PC-3 (cell line): ENCODE results near the gene KDM4B. TPM values are rescaled to one million over a fixed set of nuclear protein-coding genes. Genes with fewer than 3 reads are reported as not detected.

Experiments used
- ATAC-seq: fragments of 200-7000 bp; cut with Tn5 transposase; 2 replicates; pipeline ENCODE4 v1.9.1; 2020; ENCODE audit warnings: mild to moderate bottlenecking, moderate library complexity
- BruUV-seq: library from RNA; stranded (reverse); fragments of 400-500 nt; replicated peaks from 2 replicates; lab custom pipeline; 2021; lab: Mats Ljungman, UMichigan
- CTCF ChIA-PET: fragments of 300-600 bp; sonication (Branson Sonifier 250); formaldehyde crosslinking; loops from one replicate; lab custom pipeline; 2022; ENCODE audit warnings: antibody characterized with exemption; lab: Charles Lee
- POLR2A ChIA-PET: fragments of 300-600 bp; sonication (Branson Sonifier 250); formaldehyde crosslinking; loops from one replicate; lab custom pipeline; 2022; ENCODE audit warnings: antibody characterized with exemption; ENCODE audit not compliant: unreplicated experiment; lab: Charles Lee
- DNase-seq: peaks from one replicate; pipeline ENCODE4 v3.0.0-alpha.2; 2015
- H2AFZ ChIP-seq: fragments of 300-600 bp; sonication (generic); 2 replicates; pipeline ENCODE4 v1.6.0; 2016; ENCODE audit warnings: antibody characterized with exemption, low read length
- H3F3A ChIP-seq: fragments of 300-600 bp; sonication (generic); one replicate; pipeline ENCODE4 v1.6.0; 2017; ENCODE audit warnings: antibody characterized with exemption, low read length, control low read depth, mild to moderate bottlenecking; ENCODE audit not compliant: unreplicated experiment
- H3K27ac ChIP-seq: fragments of 300-600 bp; sonication (generic); 2 replicates; pipeline ENCODE4 v1.5.1; 2016; ENCODE audit warnings: mild to moderate bottlenecking, low read length
- H3K27me3 ChIP-seq: fragments of 300-600 bp; sonication (generic); 2 replicates; pipeline ENCODE4 v1.6.1; 2016; ENCODE audit warnings: low read length, mixed read lengths
- H3K36me3 ChIP-seq: fragments of 300-600 bp; sonication (generic); 2 replicates; pipeline ENCODE4 v1.6.1; 2016; ENCODE audit warnings: low read depth, mixed run types, low read length, mixed read lengths
- H3K4me1 ChIP-seq: fragments of 300-600 bp; sonication (generic); 2 replicates; pipeline ENCODE4 v1.5.1; 2016; ENCODE audit warnings: low read length; ENCODE audit not compliant: insufficient read depth
- H3K4me2 ChIP-seq: fragments of 300-600 bp; sonication (generic); 2 replicates; pipeline ENCODE4 v1.6.0; 2016; ENCODE audit warnings: low read length
- H3K4me3 ChIP-seq: fragments of 300-600 bp; sonication (generic); 2 replicates; pipeline ENCODE4 v1.5.1; 2016; ENCODE audit warnings: mild to moderate bottlenecking, low read length, mixed read lengths
- H3K79me2 ChIP-seq: fragments of 300-600 bp; sonication (generic); 2 replicates; pipeline ENCODE4 v1.6.1; 2017; ENCODE audit warnings: low read length, mixed read lengths
- H3K9ac ChIP-seq: fragments of 300-600 bp; sonication (generic); 2 replicates; pipeline ENCODE4 v1.6.0; 2016; ENCODE audit warnings: mild to moderate bottlenecking, low read length
- H3K9me2 ChIP-seq: fragments of 300-600 bp; sonication (generic); replicated peaks from 2 replicates; pipeline ENCODE4 v1.6.1; 2016; ENCODE audit warnings: mixed run types, low read length, mixed read lengths
- H3K9me3 ChIP-seq: fragments of 300-600 bp; sonication (generic); 2 replicates; pipeline ENCODE4 v1.6.1; 2016; ENCODE audit warnings: low read length, mixed read lengths
- H4K20me1 ChIP-seq: fragments of 300-600 bp; sonication (generic); 2 replicates; pipeline ENCODE4 v1.6.1; 2016; ENCODE audit warnings: low read length, mixed read lengths
- CTCF ChIP-seq: fragments of 300-600 bp; sonication (generic); conservative IDR thresholded peaks from 2 replicates; pipeline ENCODE4 v1.5.1; 2017; ENCODE audit warnings: antibody characterized with exemption, low read depth, mild to moderate bottlenecking, low read length
- EZH2 ChIP-seq: fragments of 300-600 bp; sonication (generic); IDR thresholded peaks from one replicate; pipeline ENCODE4 v1.6.1; 2017; ENCODE audit warnings: antibody characterized with exemption, mild to moderate bottlenecking, low read length; ENCODE audit not compliant: unreplicated experiment
- EZH2phosphoT487 ChIP-seq: fragments of 300-600 bp; sonication (generic); IDR thresholded peaks from 2 replicates; pipeline ENCODE4 v1.6.1; 2018; ENCODE audit warnings: mild to moderate bottlenecking, antibody characterized with exemption, low read length, borderline replicate concordance
- intact Hi-C: fragments of 100-400 bp; cut with micrococcal nuclease; formaldehyde crosslinking; loops from 2 replicates; pipeline ENCODE4 v1.9.0; 2023
- total RNA-seq: library from RNA; depleted of rRNA; stranded (reverse); fragments of >200 nt; gene quantifications from 2 replicates; pipeline ENCODE4 v1.2.3, GENCODE V29; 2014

The KDM4B gene
- total RNA-seq, 1 experiment from 2014 or later: 19.8 TPM

DNA sequence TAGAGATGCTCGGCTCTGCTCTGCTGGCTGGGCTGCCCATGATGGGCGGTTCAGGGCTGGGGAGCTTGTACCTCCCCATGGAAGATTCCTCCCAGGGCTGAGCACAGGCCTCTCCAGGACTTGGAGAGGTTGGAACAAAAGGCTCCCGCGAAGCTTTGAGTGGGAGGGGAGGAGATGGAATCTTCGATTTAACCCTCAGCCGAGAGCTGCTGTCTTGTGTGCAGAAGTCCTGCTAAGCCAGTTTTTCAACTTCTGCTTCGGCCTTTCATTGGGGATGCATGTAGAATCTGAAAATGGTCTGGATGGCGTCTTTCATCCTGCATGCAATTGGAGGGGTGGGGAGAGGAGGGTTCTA lies 163.3 kb downstream of the KDM4B start:
- ChIA-PET POLR2A (no interaction called here), CTCF (no interaction called here)
- no peak for TF ChIP-seq EZH2
- TF ChIP-seq EZH2phosphoT487: no peak
- no peak for TF ChIP-seq CTCF
- Histone ChIP-seq H3K9me3 (no peaks in the 10 kb centered on the region), H3K27me3 (no peaks in the 10 kb centered on the region), H3K4me2 (0 out of 2 replicates have a peak overlapping the region, but pooled peaks have one; percentile 3), H3K9me2 (no peaks in the 10 kb centered on the region), H4K20me1 (no peaks in the 10 kb centered on the region), H3F3A (no peaks in the 10 kb centered on the region), H3K79me2 (no peaks in the 10 kb centered on the region), H3K27ac (0 out of 2 replicates have a peak overlapping the region, but pooled peaks have one; percentile 7), H3K9ac (no peak overlapping the region), H3K4me3 (no peak overlapping the region), H2AFZ (no peak overlapping the region), H3K4me1 (peaks cover 7% of the 10 kb centered on the region), H3K36me3 (0 out of 2 replicates have a peak, but pooled peaks cover under 1% of the 10 kb centered on the region)
- BruUV-seq: no TSS peak
- ATAC-seq: peak; percentile 32
- DNase-seq: peak; percentile 76
- intact Hi-C loops: no loop called here

DNA sequence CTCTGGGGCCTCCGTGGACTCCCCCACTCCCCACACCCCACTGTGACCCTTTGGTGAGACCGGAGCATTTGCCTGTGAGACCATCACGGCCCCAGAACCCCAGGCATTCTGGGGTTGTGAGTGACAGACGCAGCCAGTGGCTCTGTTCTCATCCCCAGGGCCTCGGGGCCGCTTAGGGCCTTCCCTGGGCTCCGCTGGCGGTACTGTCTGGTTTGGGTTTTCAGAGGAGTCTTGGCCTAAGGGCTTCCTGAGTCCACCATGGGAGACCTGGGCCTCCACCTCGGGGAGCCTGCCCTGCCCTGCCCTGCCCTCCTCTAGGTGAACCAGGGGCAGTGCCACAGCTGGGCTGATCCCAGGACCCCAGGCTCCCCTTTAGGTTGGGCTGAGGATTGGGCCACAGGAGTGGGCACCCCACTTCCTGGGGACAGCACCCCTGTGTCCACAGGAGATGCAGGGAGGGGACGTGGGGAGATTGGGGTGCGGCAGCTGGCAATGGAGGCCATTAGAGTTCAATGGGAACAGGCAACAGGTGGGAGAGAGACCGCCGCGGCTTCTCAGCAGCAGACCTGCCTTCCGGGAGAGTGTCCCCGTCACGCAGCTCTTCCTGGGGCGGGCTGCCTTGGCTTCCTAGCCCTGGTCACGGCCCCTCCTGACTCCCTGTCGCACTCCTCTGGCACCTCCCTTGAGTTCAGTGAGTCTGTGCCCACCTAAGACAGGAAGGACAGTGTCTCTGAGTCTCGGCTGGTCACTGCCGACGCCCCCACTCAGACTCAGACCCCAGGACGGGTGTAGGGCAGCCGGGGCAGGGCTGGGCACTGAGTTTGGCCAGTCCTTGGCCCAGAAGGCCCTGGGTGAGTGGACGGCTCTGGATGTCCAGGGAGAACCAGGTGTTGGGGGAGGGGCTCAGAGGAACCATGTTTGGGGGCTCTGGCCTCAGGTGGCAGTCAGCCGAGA lies 164.1 kb downstream of the KDM4B start:
- Histone ChIP-seq H3K36me3 (peaks cover 9% of the 10 kb centered on the region; the same call in 1 of the 2 replicates), H3K4me3 (no peak overlapping the region), H3K4me1 (peaks cover 7% of the 10 kb centered on the region), H3K4me2 (no peak overlapping the region), H3K79me2 (no peaks in the 10 kb centered on the region), H3K9me3 (no peaks in the 10 kb centered on the region), H3F3A (no peaks in the 10 kb centered on the region), H4K20me1 (no peaks in the 10 kb centered on the region), H2AFZ (no peak overlapping the region), H3K27ac (no peak overlapping the region), H3K9ac (no peak overlapping the region), H3K27me3 (no peaks in the 10 kb centered on the region), H3K9me2 (no peaks in the 10 kb centered on the region)
- intact Hi-C loops: no loop called here
- ChIA-PET CTCF (no interaction called here), POLR2A (no interaction called here)
- no peak for ATAC-seq
- no TSS peak for BruUV-seq
- TF ChIP-seq EZH2phosphoT487 (no peak), EZH2 (no peak), CTCF (no peak)
- DNase-seq: no peak
